CD4-positive, alpha-beta T cell treated with Interleukin-17A for 1 hour (primary cell): ENCODE measurements around the gene RPL27A.
"Not testable (repeated sequence)": the region's sequence is repeated elsewhere in the genome, so short reads cannot be mapped to it uniquely, and the experiment has no call there.

Source experiments
- DNase-seq: peaks from one replicate; pipeline ENCODE4 v3.0.0-alpha.2; 2020

The RPL27A gene

GRCh38 chr11:8682303-8683114 lies at the start of gene RPL27A, which contains the start of gene TRIM66:
Gene RPL27A, plus strand, starts transcription at chr11:8682792. Its CDS starts 22 bp downstream, at chr11:8682814.
Gene TRIM66, minus strand, starts transcription at chr11:8682665. Its CDS starts 10,391 bp downstream, at chr11:8672274.
- DNase-seq, result peak; percentile 98

DNA sequence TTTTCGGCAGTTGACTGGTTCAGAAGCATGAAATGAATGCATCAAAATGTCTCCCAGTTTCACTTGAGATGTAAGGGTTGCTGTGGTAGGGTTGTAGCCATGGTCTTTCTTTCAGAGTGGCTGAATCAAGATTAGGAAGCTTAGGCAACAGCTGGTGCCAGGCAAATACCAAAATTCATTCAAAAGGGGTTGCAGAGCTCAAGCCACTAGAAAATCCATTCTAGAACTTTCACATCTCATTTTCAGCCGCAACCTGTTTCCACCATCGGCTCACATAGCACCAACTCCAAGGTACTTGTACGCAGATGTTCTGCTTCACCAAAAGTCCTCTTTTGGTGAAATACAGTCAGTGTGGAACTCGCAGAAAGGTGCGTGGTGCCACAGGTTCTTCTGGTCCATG lies 48.1 kb upstream of the RPL27A start:
- no peak for DNase-seq

GRCh38 chr11:8636127-8636526 lies 46.5 kb upstream of the RPL27A start:
- no peak for DNase-seq

DNA sequence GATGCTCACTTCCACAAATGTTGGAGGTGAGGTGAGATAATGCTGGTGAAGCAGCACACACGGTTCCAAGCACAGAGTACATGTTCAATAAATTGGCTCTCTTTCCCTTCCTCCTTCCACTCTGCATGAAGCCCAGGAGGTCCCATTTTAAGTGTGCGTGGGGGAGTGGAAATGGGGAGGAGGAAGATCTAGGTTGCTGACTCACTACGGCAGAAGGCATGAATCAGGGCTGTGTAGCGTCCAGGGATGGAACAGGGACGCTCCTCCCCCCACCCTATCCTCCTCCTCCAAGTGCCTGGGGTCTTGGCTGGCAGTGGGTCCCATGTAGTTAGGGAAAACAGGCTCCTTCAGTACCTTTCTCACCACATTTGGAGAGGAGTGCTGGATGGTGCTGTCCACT lies 44.3 kb upstream of the RPL27A start:
- DNase-seq, result no peak

GRCh38 chr11:8639655-8640054 lies 42.9 kb upstream of the RPL27A start:
- no peak for DNase-seq

DNA sequence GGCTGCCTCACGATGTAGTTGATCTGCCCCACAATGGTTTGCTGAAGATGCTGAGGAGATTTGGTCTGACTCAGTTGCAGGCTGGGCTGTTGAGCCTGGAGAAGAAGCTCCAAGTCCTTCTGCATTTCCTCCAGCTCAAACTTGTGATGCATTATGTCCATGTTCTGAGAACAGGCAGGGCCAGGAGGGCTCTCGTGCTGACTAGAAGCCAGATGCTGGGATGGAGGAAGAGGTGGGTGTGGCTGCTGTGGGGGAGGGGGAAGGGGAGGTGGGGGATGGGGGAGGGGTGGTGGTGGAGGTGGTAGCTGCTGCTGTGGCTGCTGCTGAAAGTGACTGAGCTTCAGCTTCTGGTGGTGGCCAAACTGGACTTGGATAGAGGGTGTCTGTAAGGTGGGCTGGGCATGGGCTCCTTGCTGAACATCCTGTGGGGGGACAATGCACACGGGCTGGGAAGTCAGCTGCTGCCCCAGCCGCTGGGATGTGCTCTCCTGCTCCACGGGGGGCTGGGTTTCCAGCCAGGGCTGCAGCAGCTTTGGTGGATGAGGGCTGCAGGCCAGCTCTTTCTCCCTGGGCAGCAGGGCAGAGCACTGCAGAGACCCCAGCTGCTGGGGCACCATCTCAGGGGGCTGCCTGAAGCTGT lies 42.2 kb upstream of the RPL27A start:
- no peak for DNase-seq

- no peak for DNase-seq
Observed at GRCh38 chr11:8641332-8641731, 41.3 kb upstream of the RPL27A start.

DNA sequence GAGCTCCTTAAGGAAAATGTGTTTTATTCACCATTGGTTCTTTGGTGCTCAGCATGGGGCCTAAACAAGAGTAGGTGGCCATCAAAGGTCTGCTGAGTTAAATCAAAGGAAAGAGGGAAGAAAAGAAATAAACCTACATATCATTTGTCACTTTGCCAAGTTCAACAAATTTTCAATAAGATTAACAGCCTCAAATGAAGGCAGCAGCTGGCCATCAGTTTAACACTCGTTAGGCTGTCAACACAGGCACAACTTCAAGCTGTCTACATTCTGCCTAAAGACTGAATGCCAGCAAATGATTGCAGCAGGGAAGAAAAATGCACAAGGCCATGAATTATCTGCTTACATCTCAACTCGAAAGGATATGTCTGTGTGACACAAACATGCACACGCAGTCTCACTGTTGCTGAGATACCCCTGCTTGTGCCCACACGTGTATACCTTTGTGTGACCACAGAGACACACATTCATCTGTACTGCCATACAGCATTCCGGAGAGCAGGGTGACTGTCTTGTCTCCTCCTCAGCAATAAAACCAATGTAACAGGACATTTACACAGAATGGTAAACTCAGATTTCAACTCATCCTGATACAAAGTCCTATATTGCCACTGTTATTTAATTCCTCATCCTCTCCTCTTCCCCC lies 40.3 kb upstream of the RPL27A start:
- DNase-seq, result no peak

DNA sequence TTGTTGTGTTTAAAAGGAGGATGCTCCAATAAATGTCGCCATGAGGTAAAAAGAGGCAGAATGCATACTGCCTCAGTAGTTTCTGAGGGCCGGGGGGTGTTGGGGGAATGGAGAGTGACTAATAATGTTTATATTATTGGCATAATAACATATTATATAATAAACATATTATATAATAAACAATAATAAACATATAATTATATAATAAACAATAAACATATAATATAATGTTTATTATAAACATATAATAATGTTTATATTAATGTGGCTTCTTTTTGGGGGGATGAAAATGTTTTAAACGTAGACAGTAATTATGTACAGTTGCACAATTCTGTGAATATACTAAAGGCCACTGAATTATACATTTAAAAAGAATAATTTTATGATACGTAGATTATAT lies 35.7 kb upstream of the RPL27A start:
- no peak for DNase-seq

- no peak for DNase-seq
Observed at GRCh38 chr11:8649361-8649760, 33.2 kb upstream of the RPL27A start.

GRCh38 chr11:8650401-8650990 lies 32.1 kb upstream of the RPL27A start:
- no peak for DNase-seq

DNA sequence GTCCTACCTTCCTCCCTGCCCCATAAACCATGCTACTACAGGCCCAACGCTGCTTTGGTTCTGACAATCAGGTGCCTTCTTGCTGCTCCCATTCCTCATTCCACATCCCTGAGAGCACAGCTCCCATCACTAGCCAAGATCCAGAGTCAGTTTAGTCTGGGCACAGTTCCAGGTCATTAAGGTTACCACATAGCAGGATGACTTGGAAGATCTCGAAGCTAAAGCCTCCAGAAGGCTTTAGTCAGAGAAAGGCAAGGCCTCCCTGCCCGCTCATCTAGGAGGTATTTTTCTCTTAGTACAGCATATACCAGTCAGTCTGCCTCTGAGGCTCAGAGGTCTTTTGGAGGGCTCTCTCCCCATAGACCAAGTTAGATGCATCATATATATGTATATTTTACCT lies 30.5 kb upstream of the RPL27A start:
- DNase-seq, result no peak

DNA sequence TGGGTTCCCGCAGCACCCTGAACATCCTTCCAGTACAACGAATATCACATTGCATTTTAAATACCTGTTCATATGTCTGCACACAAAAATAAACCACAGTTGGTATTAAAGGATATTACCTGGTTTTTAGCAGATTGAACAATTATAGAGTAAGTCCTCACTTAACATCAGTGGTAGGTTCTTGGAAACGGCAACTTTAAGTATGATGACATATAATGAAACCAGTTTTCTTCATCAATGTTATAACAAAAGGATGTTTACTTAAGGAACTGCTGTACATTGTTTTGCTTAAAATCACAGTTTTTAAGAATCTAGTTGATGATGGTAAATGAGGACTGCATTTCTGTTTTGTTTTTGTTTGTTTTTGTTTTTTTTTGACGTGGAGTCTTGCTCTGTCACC lies 28.1 kb upstream of the RPL27A start:
- no peak for DNase-seq

DNA sequence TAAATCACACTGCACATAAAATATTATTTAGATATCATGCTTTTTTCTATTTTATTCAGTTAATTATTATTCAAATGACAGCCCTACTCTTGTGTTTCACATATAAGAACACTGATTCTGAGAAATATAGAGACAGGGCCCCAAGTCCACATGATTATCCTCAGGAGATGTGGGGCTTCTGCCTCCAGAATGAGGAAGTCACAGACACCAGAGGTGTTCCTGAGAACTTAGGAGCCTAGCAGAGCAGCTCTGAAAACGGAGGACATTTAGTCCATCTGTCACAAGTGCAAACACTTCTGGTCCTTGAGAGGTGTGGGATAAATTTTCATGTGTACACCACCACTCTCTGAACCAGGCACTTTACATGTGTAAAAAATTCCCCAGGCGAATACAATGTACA lies 26.3 kb upstream of the RPL27A start:
- DNase-seq, result no peak

DNA sequence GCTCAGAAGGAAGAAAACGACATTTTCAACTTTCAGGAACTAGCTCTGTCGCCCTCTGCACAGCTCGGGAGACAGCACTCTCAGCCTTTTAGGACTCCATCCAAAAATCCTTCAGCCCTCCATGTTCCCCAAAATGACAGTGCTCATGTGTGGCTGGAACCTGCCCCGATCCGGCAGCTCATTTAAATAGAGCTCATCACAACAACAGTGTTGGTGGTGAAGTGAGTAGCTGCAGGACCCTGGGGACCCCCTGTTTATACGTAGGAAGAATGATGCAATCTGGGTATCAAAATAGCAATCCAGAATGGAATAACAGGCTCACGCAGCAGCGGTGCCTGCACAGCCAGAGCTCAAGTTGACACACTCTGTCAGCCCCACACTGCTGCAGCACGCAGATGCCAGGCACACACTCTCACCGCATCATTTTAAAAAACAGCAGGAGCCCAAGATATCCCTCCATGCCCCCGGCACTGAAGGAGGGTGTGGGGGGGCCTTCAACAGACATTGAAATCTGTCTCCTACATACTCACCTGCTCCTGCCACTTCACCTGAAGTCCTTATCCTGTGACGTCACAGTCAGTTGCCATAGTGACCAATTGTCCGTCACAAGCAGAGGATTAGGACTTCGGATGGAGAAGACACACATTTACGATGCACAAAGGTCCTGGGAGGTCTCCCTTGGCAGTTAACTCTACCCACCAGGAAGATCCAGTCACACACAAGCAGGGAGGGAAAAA lies 24.1 kb upstream of the RPL27A start:
- DNase-seq, result no peak

GRCh38 chr11:8661001-8661795 lies 21.4 kb upstream of the RPL27A start:
- no peak for DNase-seq

DNA sequence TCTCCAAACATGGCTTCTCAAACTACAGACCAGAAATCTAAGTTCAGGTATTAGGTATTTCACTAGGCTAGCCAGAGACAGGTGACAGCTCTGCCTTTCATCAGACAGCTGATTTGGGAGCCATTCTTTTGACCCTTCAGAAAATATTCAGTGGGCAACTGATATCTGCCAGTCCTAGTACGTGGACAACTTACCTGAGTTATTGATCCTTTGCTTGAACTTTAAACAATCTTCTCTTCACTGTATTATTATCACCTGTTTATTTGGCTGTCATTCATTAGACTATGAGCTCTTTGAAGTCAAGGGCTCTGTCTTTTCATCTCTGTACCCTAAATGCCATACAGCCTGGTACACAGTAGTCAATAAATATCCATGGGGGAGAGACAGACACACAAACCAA lies 17.4 kb upstream of the RPL27A start:
- no peak for DNase-seq

DNA sequence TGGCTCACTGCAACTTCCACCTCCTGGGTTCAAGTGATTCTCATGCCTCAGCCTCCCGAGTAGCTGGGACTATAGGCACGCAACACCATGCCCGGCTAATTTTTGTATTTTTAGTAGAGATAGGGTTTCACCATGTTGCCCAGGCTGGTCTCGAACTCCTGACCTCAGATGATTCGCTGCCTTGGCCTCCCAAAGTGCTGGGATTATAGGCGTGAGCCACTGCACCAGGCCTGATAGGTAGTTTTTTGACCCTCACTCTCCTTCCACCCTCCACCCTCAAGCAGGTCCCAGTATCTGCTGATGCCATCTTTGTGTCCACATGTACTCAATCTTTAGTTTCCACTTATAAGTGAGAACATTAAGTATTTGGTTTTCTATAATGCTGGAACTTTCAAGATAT lies 12.5 kb upstream of the RPL27A start:
- DNase-seq, result not testable (repeated sequence)

DNA sequence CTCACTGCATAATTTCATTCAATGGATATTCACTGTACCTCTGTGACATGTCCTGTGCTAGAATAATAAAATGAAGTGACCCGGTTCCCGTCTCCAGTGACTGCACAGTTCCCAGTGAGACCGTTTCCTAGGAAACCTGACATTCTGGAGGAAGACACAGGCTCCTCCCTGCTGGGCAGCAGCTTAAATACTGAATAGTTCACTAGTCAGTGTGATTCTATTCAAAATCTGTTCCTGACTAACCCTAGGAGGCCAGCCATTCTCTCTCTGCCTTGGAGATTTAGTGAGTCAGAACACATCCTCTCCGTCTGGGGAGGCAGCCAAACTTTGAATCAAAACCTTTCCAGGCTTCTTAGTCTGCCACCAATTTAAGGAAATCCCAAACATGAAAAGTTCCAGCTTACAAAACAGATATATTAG lies 11.4 kb upstream of the RPL27A start:
- DNase-seq, result no peak

GRCh38 chr11:8671651-8672062 lies 10.9 kb upstream of the RPL27A start:
- DNase-seq, result no peak

- no peak for DNase-seq
Observed at GRCh38 chr11:8672346-8672745, 10.2 kb upstream of the RPL27A start.

GRCh38 chr11:8674859-8675258 lies 7.7 kb upstream of the RPL27A start:
- DNase-seq, result no peak
